B cell (primary cell): ENCODE data around the gene FAM13B.

ENCODE experiments used
- EZH2 ChIP-seq: IDR thresholded peaks from 2 replicates; pipeline ENCODE4 v1.6.1; 2012; ENCODE audit warnings: borderline replicate concordance, low read depth, mild to moderate bottlenecking, moderate library complexity, low read length; ENCODE audit not compliant: insufficient read depth, poor library complexity, severe bottlenecking
- TF ChIP-seq, protein P1 (sequence below): fragments of 200-600 bp; IDR thresholded peaks from one replicate; pipeline ENCODE4 v1.8.0; 2022; ENCODE audit warnings: antibody characterized with exemption, mild to moderate bottlenecking

GRCh38 chr5:137989419-137989818 is 43.5 kb downstream of the FAM13B start:
- TF ChIP-seq, protein P1, sequence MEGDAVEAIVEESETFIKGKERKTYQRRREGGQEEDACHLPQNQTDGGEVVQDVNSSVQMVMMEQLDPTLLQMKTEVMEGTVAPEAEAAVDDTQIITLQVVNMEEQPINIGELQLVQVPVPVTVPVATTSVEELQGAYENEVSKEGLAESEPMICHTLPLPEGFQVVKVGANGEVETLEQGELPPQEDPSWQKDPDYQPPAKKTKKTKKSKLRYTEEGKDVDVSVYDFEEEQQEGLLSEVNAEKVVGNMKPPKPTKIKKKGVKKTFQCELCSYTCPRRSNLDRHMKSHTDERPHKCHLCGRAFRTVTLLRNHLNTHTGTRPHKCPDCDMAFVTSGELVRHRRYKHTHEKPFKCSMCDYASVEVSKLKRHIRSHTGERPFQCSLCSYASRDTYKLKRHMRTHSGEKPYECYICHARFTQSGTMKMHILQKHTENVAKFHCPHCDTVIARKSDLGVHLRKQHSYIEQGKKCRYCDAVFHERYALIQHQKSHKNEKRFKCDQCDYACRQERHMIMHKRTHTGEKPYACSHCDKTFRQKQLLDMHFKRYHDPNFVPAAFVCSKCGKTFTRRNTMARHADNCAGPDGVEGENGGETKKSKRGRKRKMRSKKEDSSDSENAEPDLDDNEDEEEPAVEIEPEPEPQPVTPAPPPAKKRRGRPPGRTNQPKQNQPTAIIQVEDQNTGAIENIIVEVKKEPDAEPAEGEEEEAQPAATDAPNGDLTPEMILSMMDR = no peak
- TF ChIP-seq EZH2 = no peak
